ENCODE results near the gene CR1L. TPM values are rescaled to one million over a fixed set of nuclear protein-coding genes. Genes with fewer than 3 reads are reported as not detected.
"Not testable (repeated sequence)": the region's sequence is repeated elsewhere in the genome, so short reads cannot be mapped to it uniquely, and the experiment has no call there.

Gene CR1L
- total RNA-seq, 4 donors from 2014 or later: not detected

DNA sequence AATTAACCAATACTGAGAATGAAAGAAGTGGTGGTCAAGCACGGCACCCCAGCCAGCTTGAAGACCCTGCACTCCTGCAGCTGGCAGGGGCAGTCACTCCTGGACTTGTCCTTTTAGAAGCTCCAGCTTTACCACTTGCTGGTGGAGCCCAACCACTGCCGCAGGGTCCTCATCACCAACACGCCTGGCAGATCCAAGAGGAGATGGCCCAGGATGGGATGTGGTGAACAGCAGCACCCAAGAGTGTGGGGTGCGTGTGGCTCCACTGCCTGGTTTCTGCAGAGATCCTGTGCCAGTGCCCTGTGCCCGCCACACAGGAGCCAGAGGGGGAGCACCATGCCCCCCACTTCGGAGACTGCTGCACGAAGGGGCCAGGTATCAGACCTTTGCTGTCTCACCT lies 13.5 kb downstream of the CR1L start:
- Histone ChIP-seq H3K27me3 (peaks cover 9% of the 10 kb centered on the region), H3K4me3 (no peak overlapping the region), H3K4me1 (no peaks in the 10 kb centered on the region), H3K36me3 (no peaks in the 10 kb centered on the region), H3K27ac (no peak overlapping the region), H3K9me3 (peaks cover 0 to 13% (median 0%) of the 10 kb centered on the region in 3 donors)
- ATAC-seq: no peak
- WGBS, 2 donors (ENCODE audit: low coverage in 1 of 2): 83 to 100% methylated on average over 1 to 2 of the region's 7 CpGs
- TF ChIP-seq POLR2A (IDR thresholded peaks at IDR 0.05): no peak
- no peak for TF ChIP-seq EP300 (IDR thresholded peaks at IDR 0.05)
- TF ChIP-seq, protein P1, sequence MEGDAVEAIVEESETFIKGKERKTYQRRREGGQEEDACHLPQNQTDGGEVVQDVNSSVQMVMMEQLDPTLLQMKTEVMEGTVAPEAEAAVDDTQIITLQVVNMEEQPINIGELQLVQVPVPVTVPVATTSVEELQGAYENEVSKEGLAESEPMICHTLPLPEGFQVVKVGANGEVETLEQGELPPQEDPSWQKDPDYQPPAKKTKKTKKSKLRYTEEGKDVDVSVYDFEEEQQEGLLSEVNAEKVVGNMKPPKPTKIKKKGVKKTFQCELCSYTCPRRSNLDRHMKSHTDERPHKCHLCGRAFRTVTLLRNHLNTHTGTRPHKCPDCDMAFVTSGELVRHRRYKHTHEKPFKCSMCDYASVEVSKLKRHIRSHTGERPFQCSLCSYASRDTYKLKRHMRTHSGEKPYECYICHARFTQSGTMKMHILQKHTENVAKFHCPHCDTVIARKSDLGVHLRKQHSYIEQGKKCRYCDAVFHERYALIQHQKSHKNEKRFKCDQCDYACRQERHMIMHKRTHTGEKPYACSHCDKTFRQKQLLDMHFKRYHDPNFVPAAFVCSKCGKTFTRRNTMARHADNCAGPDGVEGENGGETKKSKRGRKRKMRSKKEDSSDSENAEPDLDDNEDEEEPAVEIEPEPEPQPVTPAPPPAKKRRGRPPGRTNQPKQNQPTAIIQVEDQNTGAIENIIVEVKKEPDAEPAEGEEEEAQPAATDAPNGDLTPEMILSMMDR (IDR thresholded peaks at IDR 0.05): no peak
- TF ChIP-seq POLR2AphosphoS5 (IDR thresholded peaks at IDR 0.05): no peak

DNA sequence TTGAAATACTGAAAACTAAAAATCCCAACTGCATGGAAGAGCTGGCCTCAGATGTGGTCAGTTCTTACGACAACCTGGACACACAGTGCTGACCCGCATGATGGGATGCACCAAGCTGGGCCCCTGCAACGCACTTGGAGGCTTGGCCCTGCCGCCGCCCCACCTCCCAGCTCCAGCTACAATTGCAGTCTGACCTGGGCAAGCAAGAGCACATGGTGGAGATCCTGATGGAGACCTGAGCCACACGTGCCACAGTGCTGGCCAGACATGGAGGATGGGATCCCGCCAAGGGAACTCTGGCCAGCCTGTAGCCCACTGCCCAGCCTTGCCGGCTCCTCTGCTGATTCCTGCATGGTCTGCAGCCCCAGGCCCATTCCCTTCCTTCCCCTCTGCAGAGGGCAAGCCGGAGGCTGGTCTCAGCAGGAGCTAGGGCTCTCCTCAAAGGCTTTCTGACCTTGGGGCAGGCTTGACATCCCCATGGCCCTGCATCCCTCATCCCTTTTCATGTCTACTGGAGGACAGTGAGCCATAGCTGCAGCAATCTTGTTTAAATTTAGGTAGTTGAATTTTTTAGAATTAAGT lies 14.1 kb downstream of the CR1L start:
- H3K9me3 ChIP-seq: peaks cover 0 to 19% (median 0%) of the 10 kb centered on the region in 3 donors
- no peak overlapping the region for H3K4me3 ChIP-seq
- H3K4me1 ChIP-seq: no peaks in the 10 kb centered on the region
- no peak overlapping the region for H3K27ac ChIP-seq
- ATAC-seq: no peak
- WGBS, 2 donors (ENCODE audit: low coverage in 1 of 2): 69 to 83% methylated on average over 1 to 2 of the region's 9 CpGs
- no peaks in the 10 kb centered on the region for H3K36me3 ChIP-seq
- peaks cover 9% of the 10 kb centered on the region for H3K27me3 ChIP-seq
- TF ChIP-seq POLR2A (IDR thresholded peaks at IDR 0.05) (no peak), EP300 (IDR thresholded peaks at IDR 0.05) (no peak), POLR2AphosphoS5 (IDR thresholded peaks at IDR 0.05) (no peak)
- TF ChIP-seq, protein P1 (IDR thresholded peaks at IDR 0.05): no peak

- ATAC-seq: no peak
- H3K36me3 ChIP-seq: no peaks in the 10 kb centered on the region
- H3K27ac ChIP-seq: no peak overlapping the region
- H3K4me1 ChIP-seq: no peaks in the 10 kb centered on the region
- peaks cover 0 to 20% (median 0%) of the 10 kb centered on the region in 3 donors for H3K9me3 ChIP-seq
- TF ChIP-seq, protein P1 (IDR thresholded peaks at IDR 0.05): no peak
- TF ChIP-seq EP300 (IDR thresholded peaks at IDR 0.05): no peak
- TF ChIP-seq POLR2A (IDR thresholded peaks at IDR 0.05): no peak
- no peak for TF ChIP-seq POLR2AphosphoS5 (IDR thresholded peaks at IDR 0.05)
- WGBS, 2 donors (ENCODE audit: low coverage in 1 of 2): 54 to 59% methylated on average over 2 to 3 of the region's 10 CpGs
- H3K27me3 ChIP-seq: peaks cover 9% of the 10 kb centered on the region
- no peak overlapping the region for H3K4me3 ChIP-seq
These were observed 14.7 kb downstream of the CR1L start for GRCh38 chr1:207659545-207660153.

DNA sequence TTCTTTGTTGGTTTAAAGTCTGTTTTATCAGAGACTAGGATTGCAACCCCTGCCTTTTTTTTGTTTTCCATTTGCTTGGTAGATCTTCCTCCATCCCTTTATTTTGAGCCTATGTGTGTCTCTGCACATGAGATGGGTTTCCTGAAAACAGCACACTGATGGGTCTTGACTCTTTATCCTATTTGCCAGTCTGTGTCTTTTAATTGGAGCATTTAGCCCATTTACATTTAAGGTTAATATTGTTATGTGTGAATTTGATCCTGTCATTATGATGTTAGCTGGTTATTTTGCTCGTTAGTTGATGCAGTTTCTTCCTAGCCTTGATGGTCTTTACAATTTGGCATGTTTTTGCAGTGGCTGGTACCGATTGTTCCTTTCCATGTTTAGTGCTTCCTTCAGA lies 16.5 kb downstream of the CR1L start:
- no CpG with 5 or more reads among the region's 2 CpGs for WGBS, 2 donors (ENCODE audit: low coverage in 1 of 2)
- ATAC-seq, H3K4me1 ChIP-seq, H3K27ac ChIP-seq, H3K36me3 ChIP-seq, H3K4me3 ChIP-seq: not testable (repeated sequence)
- Histone ChIP-seq H3K9me3 (peaks cover 0 to 20% (median 0%) of the 10 kb centered on the region in 3 donors), H3K27me3 (peaks cover 21% of the 10 kb centered on the region)

DNA sequence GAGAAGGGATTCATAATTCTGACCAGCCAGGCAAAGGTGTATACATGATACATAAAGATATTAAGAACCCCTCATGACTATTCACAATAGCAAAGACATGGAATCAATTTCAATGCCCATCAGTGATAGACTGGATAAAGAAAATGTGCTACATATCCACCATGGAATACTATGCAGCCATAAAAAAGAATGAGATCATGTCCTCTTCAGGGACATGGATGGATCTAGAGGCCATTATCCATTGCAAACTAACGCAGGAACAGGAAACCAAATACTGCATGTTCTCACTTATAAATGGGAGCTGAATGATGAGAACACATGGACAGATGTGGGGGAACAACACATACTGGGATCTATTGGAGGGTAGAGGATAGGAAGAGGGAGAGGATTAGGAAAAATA lies 21.4 kb downstream of the CR1L start:
- no peak overlapping the region for H3K4me3 ChIP-seq
- H3K27me3 ChIP-seq: peaks cover 63% of the 10 kb centered on the region
- TF ChIP-seq POLR2A (IDR thresholded peaks at IDR 0.05): no peak
- TF ChIP-seq, protein P1 (IDR thresholded peaks at IDR 0.05): no peak
- TF ChIP-seq EP300 (IDR thresholded peaks at IDR 0.05): no peak
- TF ChIP-seq POLR2AphosphoS5 (IDR thresholded peaks at IDR 0.05): no peak
- peaks cover 0 to 28% (median 0%) of the 10 kb centered on the region in 3 donors for H3K9me3 ChIP-seq
- H3K27ac ChIP-seq: no peak overlapping the region
- 100% methylated on average over 1 of the region's 1 CpG for WGBS, 2 donors (ENCODE audit: low coverage in 1 of 2)
- ATAC-seq: no peak
- peaks cover 0 to 12% (median 0%) of the 10 kb centered on the region in 3 donors for H3K4me1 ChIP-seq
- H3K36me3 ChIP-seq: no peaks in the 10 kb centered on the region

Data from gastroesophageal sphincter (tissue), 4 donors.